Upper lobe of left lung (tissue), 6 donors: ENCODE results near the gene CXCL8. TPM values are rescaled to one million over a fixed set of nuclear protein-coding genes. Genes with fewer than 3 reads are reported as not detected.

Source experiments
- ATAC-seq, 2 donors: fragments of 200-7000 bp; cut with Tn5 transposase; one replicate each; pipeline ENCODE4 v1.9.1; 2022; ENCODE audit warnings: mild to moderate bottlenecking in 2 of 2, moderate library complexity in 2 of 2; ENCODE audit not compliant: low FRiP score in 2 of 2
- DNase-seq, 2 donors: peaks; one replicate each; pipeline ENCODE4 v3.0.0-alpha.2; 2019 to 2020
- H3K27ac ChIP-seq, 4 donors: fragments of 200-600 bp; sonication (generic); one replicate each; pipeline ENCODE4 v1.5.1; 2016 to 2019
- H3K27me3 ChIP-seq, 4 donors: fragments of 200-600 bp; sonication (generic); one replicate each; pipeline ENCODE4 v1.5.1; 2017 to 2019
- H3K36me3 ChIP-seq, 4 donors: fragments of 200-600 bp; sonication (generic); one replicate each; pipeline ENCODE4 v1.5.1; 2016 to 2019
- H3K4me1 ChIP-seq, 4 donors: fragments of 200-600 bp; sonication (generic); one replicate each; pipeline ENCODE4 v1.5.1; 2018 to 2019
- H3K4me3 ChIP-seq, 4 donors: fragments of 200-600 bp; sonication (generic); one replicate each; pipeline ENCODE4 v1.5.1; 2017 to 2019; ENCODE audit warnings: mild to moderate bottlenecking in 2 of 4, moderate library complexity in 1 of 4
- H3K9me3 ChIP-seq, 4 donors: fragments of 200-600 bp; sonication (generic); one replicate each; pipeline ENCODE4 v1.5.1; 2018 to 2019
- CTCF ChIP-seq, 6 experiments: fragments of 450-650 bp in 4 of 6; fragments of 200-600 bp in 2 of 6; sonication (generic) in 2 of 6; IDR thresholded peaks; one replicate each; pipeline ENCODE4 v1.5.1; 2016 to 2019; ENCODE audit warnings: antibody characterized with exemption in 6 of 6
- EP300 ChIP-seq, 4 donors: sonication (generic); formaldehyde crosslinking; IDR thresholded peaks; one replicate each; pipeline ENCODE4 v1.5.1; 2017; ENCODE audit warnings: antibody characterized with exemption in 4 of 4, control low read depth in 2 of 4
- POLR2A ChIP-seq, 4 donors: fragments of 450-650 bp; IDR thresholded peaks; one replicate each; pipeline ENCODE4 v1.5.1; 2016 to 2017; ENCODE audit warnings: antibody characterized with exemption in 4 of 4, mild to moderate bottlenecking in 2 of 4
- POLR2AphosphoS5 ChIP-seq, 2 donors: sonication (generic); formaldehyde crosslinking; IDR thresholded peaks; one replicate each; pipeline ENCODE4 v1.5.1; 2017; ENCODE audit warnings: antibody characterized with exemption in 2 of 2
- WGBS, 2 donors: methylation state at CpG; one replicate each; pipeline ENCODE4 v1.1.5; 2017 to 2018; 5-methylcytosine and 5-hydroxymethylcytosine counted together
- total RNA-seq, 6 donors: library from RNA; depleted of rRNA in 4 of 6; stranded (reverse); fragments of >200 nt in 4 of 6; gene quantifications; one replicate each; pipeline versions ENCODE4 v1.1.0 to v1.2.1, GENCODE V29; 2016 to 2021
- donor health status: DM: no; HTN: no; CAD: no; lungs with moderate emphysema.
- donor health status: DM: no; HTN: yes; CAD: no; lungs with severe emphysema.

The CXCL8 gene
- total RNA-seq, 6 donors from 2014 or later: 3.7 to 35.6 (median 12.2) TPM

GRCh38 chr4:73753215-73753614 lies 12.8 kb downstream of the CXCL8 start:
- H3K27ac ChIP-seq: no peak overlapping the region
- no peaks in the 10 kb centered on the region for H3K4me1 ChIP-seq
- ATAC-seq: no peak
- H3K4me3 ChIP-seq: no peak overlapping the region
- H3K27me3 ChIP-seq: no peaks in the 10 kb centered on the region
- TF ChIP-seq EP300 (IDR thresholded peaks at IDR 0.05) (no peak), POLR2A (IDR thresholded peaks at IDR 0.05) (no peak), POLR2AphosphoS5 (IDR thresholded peaks at IDR 0.05) (no peak), CTCF (IDR thresholded peaks at IDR 0.05) (no peak)
- 89 to 95% methylated on average over 1 of the region's 1 CpG for WGBS, 2 donors
- no peaks in the 10 kb centered on the region for H3K36me3 ChIP-seq
- H3K9me3 ChIP-seq: no peaks in the 10 kb centered on the region
- no peak for DNase-seq

- Histone ChIP-seq H3K9me3 (no peaks in the 10 kb centered on the region), H3K4me3 (no peak overlapping the region), H3K27ac (no peak overlapping the region), H3K36me3 (no peaks in the 10 kb centered on the region), H3K27me3 (no peaks in the 10 kb centered on the region), H3K4me1 (no peaks in the 10 kb centered on the region)
- no peak for DNase-seq
- no peak for ATAC-seq
- TF ChIP-seq EP300 (IDR thresholded peaks at IDR 0.05): no peak
These were observed 14.6 kb downstream of the CXCL8 start for GRCh38 chr4:73754934-73755333.

GRCh38 chr4:73759357-73759756 lies 19.0 kb downstream of the CXCL8 start:
- no peak overlapping the region for H3K4me3 ChIP-seq
- H3K36me3 ChIP-seq: no peaks in the 10 kb centered on the region
- DNase-seq (no peak), ATAC-seq (no peak)
- no peaks in the 10 kb centered on the region for H3K9me3 ChIP-seq
- 82 to 89% methylated on average over 2 of the region's 2 CpGs for WGBS, 2 donors
- H3K27ac ChIP-seq: no peak overlapping the region
- no peaks in the 10 kb centered on the region for H3K27me3 ChIP-seq
- no peak for TF ChIP-seq POLR2AphosphoS5 (IDR thresholded peaks at IDR 0.05)
- no peak for TF ChIP-seq EP300 (IDR thresholded peaks at IDR 0.05)
- TF ChIP-seq CTCF (IDR thresholded peaks at IDR 0.05): no peak
- TF ChIP-seq POLR2A (IDR thresholded peaks at IDR 0.05): no peak
- H3K4me1 ChIP-seq: no peaks in the 10 kb centered on the region

GRCh38 chr4:73761856-73762255 lies 21.5 kb downstream of the CXCL8 start:
- ATAC-seq (no peak), DNase-seq (no peak)

GRCh38 chr4:73762409-73762808 lies 22.0 kb downstream of the CXCL8 start:
- DNase-seq (peak in 1 of 2 donors; percentile 36), ATAC-seq (no peak)
- Histone ChIP-seq H3K9me3 (no peaks in the 10 kb centered on the region), H3K27ac (no peak overlapping the region), H3K36me3 (no peaks in the 10 kb centered on the region), H3K27me3 (no peaks in the 10 kb centered on the region), H3K4me1 (no peaks in the 10 kb centered on the region), H3K4me3 (no peak overlapping the region)
- no peak for TF ChIP-seq POLR2AphosphoS5 (IDR thresholded peaks at IDR 0.05)
- no peak for TF ChIP-seq POLR2A (IDR thresholded peaks at IDR 0.05)
- TF ChIP-seq EP300 (IDR thresholded peaks at IDR 0.05): no peak
- no peak for TF ChIP-seq CTCF (IDR thresholded peaks at IDR 0.05)
- WGBS, 2 donors: 54 to 62% methylated on average over 7 of the region's 7 CpGs

More at GRCh38 chr4:73761856-73762255, 21.5 kb downstream of the CXCL8 start:
- WGBS, 2 donors: 87 to 89% methylated on average over 1 of the region's 1 CpG
- Histone ChIP-seq H3K4me3 (no peak overlapping the region), H3K4me1 (no peaks in the 10 kb centered on the region), H3K9me3 (no peaks in the 10 kb centered on the region), H3K27ac (no peak overlapping the region), H3K27me3 (no peaks in the 10 kb centered on the region), H3K36me3 (no peaks in the 10 kb centered on the region)
- TF ChIP-seq POLR2A (IDR thresholded peaks at IDR 0.05): no peak
- no peak for TF ChIP-seq CTCF (IDR thresholded peaks at IDR 0.05)
- no peak for TF ChIP-seq POLR2AphosphoS5 (IDR thresholded peaks at IDR 0.05)
- TF ChIP-seq EP300 (IDR thresholded peaks at IDR 0.05): no peak
